Measurements from ENCODE around the gene COL18A1. TPM values are rescaled to one million over a fixed set of nuclear protein-coding genes. Genes with fewer than 3 reads are reported as not detected.

COL18A1 gene
- total and polyA plus RNA-seq, 2 of the 8 experiments (the other 6 are each of a cell fraction or from before 2014, with no cell fraction given) = 145 to 201 TPM

- peaks cover 2 to 54% (median 22%) of the 10 kb centered on the region in 4 experiments; a peak in 7 of 8 replicates for H3K36me3 ChIP-seq (ENCODE audit: control insufficient read depth in 2 of 4, insufficient read depth in 4 of 4, low read length in 3 of 4)
- WGBS, 2 experiments (ENCODE audit: extremely low coverage in 1 of 2, insufficient coverage in 1 of 2, insufficient read length in 1 of 2, insufficient replicate concordance in 2 of 2, low coverage in 1 of 2, low lambda C conversion rate in 2 of 2, missing lambda C conversion rate in 1 of 2) = 93% methylated on average over 37 of the region's 42 CpGs; no CpG with 5 or more reads in 1 of the 2 experiments
- no peak overlapping the region for H4K91ac ChIP-seq (replicated peaks; ENCODE audit: insufficient read length, low read length)
- POLR2A ChIA-PET (ENCODE audit: partially characterized antibody) = interaction anchor here (0.6 to 1.6 kb wide), 3 partner anchors 55 to 843 kb away, joined by 3 read pairs; no protein-coding TSS in a partner anchor
- H4K8ac ChIP-seq (ENCODE audit: extremely low read depth, insufficient read depth, low read length) = peak overlapping the region; percentile 28; the same call in 1 of the 2 replicates
- H3K56ac ChIP-seq (replicated peaks; ENCODE audit: insufficient read length, low read depth, low read length) = no peak overlapping the region
- no peak overlapping the region for H2BK12ac ChIP-seq (ENCODE audit: low read depth, low read length)
- no peak overlapping the region; the same call in 1 of the 2 replicates for H3K27ac ChIP-seq (ENCODE audit: low read depth, low read length)
- 0 out of 2 replicates have a peak overlapping the region, but pooled peaks have one; percentile 60 for H2BK5ac ChIP-seq (ENCODE audit: low read depth, low read length)
- FAIRE-seq (no peak), DNase-seq (ENCODE audit: low read depth in 1 of 2, low spot score in 2 of 2) (no peak)
- no peak for TF ChIP-seq GTF2F1 (IDR thresholded peaks at IDR 0.05; ENCODE audit: borderline replicate concordance, low read depth, low read length)
- TF ChIP-seq E2F6 (IDR thresholded peaks at IDR 0.05) = no peak
- no peak for TF ChIP-seq HDAC6 (IDR thresholded peaks at IDR 0.05; ENCODE audit: low read depth, low read length)
- no peak for TF ChIP-seq SP1 (IDR thresholded peaks at IDR 0.05; ENCODE audit: low read depth, low read length)
- no peak overlapping the region for H3K4me2 ChIP-seq (ENCODE audit: insufficient read depth in 1 of 2, low read depth in 2 of 2, low read length in 2 of 2)
- no peak overlapping the region for H4K5ac ChIP-seq (ENCODE audit: insufficient read length, low read depth, low read length)
- H3K4me3 ChIP-seq (ENCODE audit: extremely low read depth in 1 of 4, insufficient read depth in 2 of 4, low read depth in 3 of 4, low read length in 4 of 4) = no peak overlapping the region
- no peak overlapping the region for H2BK15ac ChIP-seq (ENCODE audit: low read length)
- H3K79me1 ChIP-seq (ENCODE audit: low read depth, low read length) = peaks cover 12% of the 10 kb centered on the region
- no peak overlapping the region for H2BK120ac ChIP-seq (replicated peaks; ENCODE audit: low read depth, low read length)
- no peak overlapping the region for H2AK5ac ChIP-seq (ENCODE audit: low read depth, low read length)
- no peaks in the 10 kb centered on the region; a peak in 1 of 7 replicates for H3K4me1 ChIP-seq (replicated peaks in 1 of 4; ENCODE audit: control insufficient read depth in 3 of 4, insufficient read depth in 4 of 4, low read length in 3 of 4)
- H4K20me1 ChIP-seq (replicated peaks in 1 of 2; ENCODE audit: control insufficient read depth in 1 of 2, insufficient read depth in 2 of 2, low read length in 2 of 2) = peaks cover 15 to 25% of the 10 kb centered on the region in 2 experiments
- CTCF ChIA-PET (ENCODE audit: partially characterized antibody) = interaction anchor here (0.6 to 3.5 kb wide), 11 partner anchors 10 to 320 kb away, joined by 3 to 10 read pairs (median 3); no protein-coding TSS in a partner anchor
- H3K27me3 ChIP-seq (replicated peaks in 1 of 4; ENCODE audit: control insufficient read depth in 3 of 4, extremely low read depth in 1 of 4, insufficient read depth in 3 of 4, low read length in 3 of 4) = no peaks in the 10 kb centered on the region
- no peak overlapping the region for H2AFZ ChIP-seq (ENCODE audit: low read length)
- no peak overlapping the region for H3K14ac ChIP-seq (ENCODE audit: insufficient read length)
- peaks cover 0 to 35% of the 10 kb centered on the region in 2 experiments; a peak in 2 of 4 replicates for H3K79me2 ChIP-seq (ENCODE audit: control insufficient read depth in 1 of 2, insufficient read depth in 2 of 2, low read length in 2 of 2)
- H3K18ac ChIP-seq (ENCODE audit: extremely low read depth, low read length) = no peak overlapping the region
- H3K23ac ChIP-seq (ENCODE audit: insufficient read length) = no peak overlapping the region
- peaks cover 8% of the 10 kb centered on the region for H3K23me2 ChIP-seq (ENCODE audit: low read depth, low read length)
- no peak overlapping the region for H3K9ac ChIP-seq (replicated peaks in 1 of 4; ENCODE audit: extremely low read depth in 1 of 4, low read depth in 3 of 4, low read length in 3 of 4)
- H3K4ac ChIP-seq (replicated peaks; ENCODE audit: insufficient read length, low read depth, low read length) = no peak overlapping the region
- H2BK20ac ChIP-seq (ENCODE audit: low read length) = no peak overlapping the region
- no peaks in the 10 kb centered on the region for H3K9me3 ChIP-seq (ENCODE audit: insufficient read depth in 2 of 2, low read depth in 1 of 2, low read length in 1 of 2)
Measured at GRCh38 chr21:45472445-45473365, 67.7 kb downstream of the COL18A1 start.

All from H1 (cell line).